Mucosa of rectum (tissue), 2 donors: ENCODE results near the gene EPHA7.

Experiments used
- H3K27ac ChIP-seq, 2 donors: one replicate each; pipeline ENCODE4 v1.7.0; 2013; ENCODE audit warnings: inconsistent platforms in 2 of 2, low read depth in 2 of 2, low read length in 2 of 2
- H3K27me3 ChIP-seq, 2 donors: one replicate each; pipeline ENCODE4 v1.7.0; 2013; ENCODE audit warnings: low read length in 2 of 2; ENCODE audit not compliant: control insufficient read depth in 2 of 2, insufficient read depth in 2 of 2
- H3K36me3 ChIP-seq, 2 donors: one replicate each; pipeline ENCODE4 v1.7.0; 2013; ENCODE audit warnings: low read length in 2 of 2; ENCODE audit not compliant: control insufficient read depth in 2 of 2, insufficient read depth in 2 of 2
- H3K4me1 ChIP-seq, 2 donors: one replicate each; pipeline ENCODE4 v1.7.0; 2013; ENCODE audit warnings: low read length in 2 of 2, mild to moderate bottlenecking in 1 of 2; ENCODE audit not compliant: control insufficient read depth in 2 of 2, insufficient read depth in 2 of 2
- H3K4me3 ChIP-seq, 2 donors: one replicate each; pipeline ENCODE4 v1.7.0; 2013; ENCODE audit warnings: low read length in 2 of 2
- H3K9ac ChIP-seq, 2 donors: one replicate each; pipeline ENCODE4 v1.7.0; 2013; ENCODE audit warnings: low read length in 2 of 2, low read depth in 1 of 2, mild to moderate bottlenecking in 1 of 2
- H3K9me3 ChIP-seq, 2 donors: one replicate each; pipeline ENCODE4 v1.7.0; 2013; ENCODE audit warnings: low read length in 2 of 2; ENCODE audit not compliant: control insufficient read depth in 2 of 2
- donor health status: healthy.
- donor health status: Normal muscosa, but diverticular disease.

Gene EPHA7

GRCh38 chr6:93222071-93222851, 197.1 kb downstream of the EPHA7 start:
- H3K27me3 ChIP-seq: no peaks in the 10 kb centered on the region
- no peak overlapping the region for H3K4me3 ChIP-seq
- no peak overlapping the region for H3K9ac ChIP-seq

DNA sequence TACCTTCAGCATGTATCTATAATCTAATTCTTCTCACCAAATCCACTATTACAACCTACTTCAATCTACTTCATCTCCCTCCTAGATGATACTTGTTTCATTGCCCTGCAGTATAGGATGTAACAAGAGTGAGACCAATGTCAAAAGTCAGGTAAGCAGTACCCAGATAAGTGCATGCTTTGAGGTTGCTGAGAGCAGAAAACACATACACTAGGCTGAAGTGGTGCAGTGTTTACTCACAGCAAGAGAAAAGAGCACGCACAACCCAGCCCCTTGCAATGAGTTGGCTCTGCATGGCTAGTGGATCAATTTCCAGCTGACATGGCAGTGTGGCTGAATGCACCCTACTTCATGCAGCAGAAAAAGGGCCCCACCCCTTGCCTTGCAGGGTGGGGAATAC, 199.9 kb downstream of the EPHA7 start:
- H3K27me3 ChIP-seq: no peaks in the 10 kb centered on the region
- H3K36me3 ChIP-seq: no peaks in the 10 kb centered on the region
- H3K4me1 ChIP-seq: no peaks in the 10 kb centered on the region
- no peaks in the 10 kb centered on the region for H3K9me3 ChIP-seq
- H3K9ac ChIP-seq: no peak overlapping the region
- no peak overlapping the region for H3K4me3 ChIP-seq
- H3K27ac ChIP-seq: no peak overlapping the region

More at GRCh38 chr6:93222071-93222851, 197.1 kb downstream of the EPHA7 start:
- Histone ChIP-seq H3K36me3 (no peaks in the 10 kb centered on the region), H3K9me3 (no peaks in the 10 kb centered on the region), H3K27ac (no peak overlapping the region), H3K4me1 (no peaks in the 10 kb centered on the region)

GRCh38 chr6:93218096-93218495, 201.3 kb downstream of the EPHA7 start:
- H3K9me3 ChIP-seq: no peaks in the 10 kb centered on the region
- H3K27ac ChIP-seq: no peak overlapping the region
- H3K4me1 ChIP-seq: no peaks in the 10 kb centered on the region
- no peaks in the 10 kb centered on the region for H3K36me3 ChIP-seq
- no peak overlapping the region for H3K9ac ChIP-seq
- H3K27me3 ChIP-seq: no peaks in the 10 kb centered on the region
- H3K4me3 ChIP-seq: no peak overlapping the region

DNA sequence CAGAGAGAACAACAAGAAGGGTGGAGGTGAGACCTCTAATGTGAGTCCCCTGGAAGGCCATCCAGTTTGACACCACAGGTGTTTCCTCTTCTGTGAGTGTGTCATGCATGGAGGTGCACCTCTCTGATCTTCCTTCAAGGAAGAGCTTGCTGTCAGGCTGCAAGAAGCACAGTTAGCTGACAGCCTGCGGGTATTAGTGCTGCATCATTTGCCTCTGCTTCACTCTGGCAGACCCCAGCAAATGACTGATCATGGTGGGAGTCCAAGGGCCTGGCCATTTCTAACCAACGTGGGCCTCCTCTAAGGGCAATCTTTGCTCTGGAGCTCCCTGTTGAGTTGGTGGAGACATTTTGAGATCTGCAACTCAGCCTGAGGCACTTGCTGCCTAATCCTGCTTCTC, 206.3 kb downstream of the EPHA7 start:
- H3K4me3 ChIP-seq: no peak overlapping the region
- H3K36me3 ChIP-seq: no peaks in the 10 kb centered on the region
- no peak overlapping the region for H3K9ac ChIP-seq
- H3K27me3 ChIP-seq: no peaks in the 10 kb centered on the region
- H3K4me1 ChIP-seq: no peaks in the 10 kb centered on the region
- no peak overlapping the region for H3K27ac ChIP-seq
- H3K9me3 ChIP-seq: no peaks in the 10 kb centered on the region

- no peaks in the 10 kb centered on the region for H3K27me3 ChIP-seq
- no peaks in the 10 kb centered on the region for H3K36me3 ChIP-seq
- no peak overlapping the region for H3K27ac ChIP-seq
- H3K4me1 ChIP-seq: no peaks in the 10 kb centered on the region
- H3K9me3 ChIP-seq: no peaks in the 10 kb centered on the region
- no peak overlapping the region for H3K9ac ChIP-seq
- H3K4me3 ChIP-seq: no peak overlapping the region
These were observed 208.5 kb downstream of the EPHA7 start for GRCh38 chr6:93210908-93211307.

DNA sequence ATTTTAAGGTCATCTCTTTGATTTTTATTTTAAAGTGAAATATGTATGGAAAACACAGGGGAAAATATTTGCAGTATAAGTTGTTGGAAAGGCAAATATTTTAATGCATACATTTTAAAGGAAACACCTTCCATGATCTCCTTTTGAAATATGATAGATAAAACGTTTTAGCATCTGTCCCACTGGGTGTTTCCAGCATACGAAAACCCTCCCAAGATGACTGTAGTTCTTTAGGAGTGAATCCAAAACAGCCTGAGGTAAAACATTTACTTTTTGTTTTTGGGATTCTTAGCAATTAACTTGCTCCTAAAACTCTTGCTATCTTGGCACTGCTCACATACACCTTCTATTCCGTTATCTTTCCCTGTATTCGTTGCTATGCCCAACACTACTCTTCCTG, 210.0 kb downstream of the EPHA7 start:
- Histone ChIP-seq H3K9ac (no peak overlapping the region), H3K4me3 (no peak overlapping the region), H3K9me3 (no peaks in the 10 kb centered on the region), H3K27ac (no peak overlapping the region), H3K36me3 (no peaks in the 10 kb centered on the region), H3K27me3 (no peaks in the 10 kb centered on the region), H3K4me1 (no peaks in the 10 kb centered on the region)

DNA sequence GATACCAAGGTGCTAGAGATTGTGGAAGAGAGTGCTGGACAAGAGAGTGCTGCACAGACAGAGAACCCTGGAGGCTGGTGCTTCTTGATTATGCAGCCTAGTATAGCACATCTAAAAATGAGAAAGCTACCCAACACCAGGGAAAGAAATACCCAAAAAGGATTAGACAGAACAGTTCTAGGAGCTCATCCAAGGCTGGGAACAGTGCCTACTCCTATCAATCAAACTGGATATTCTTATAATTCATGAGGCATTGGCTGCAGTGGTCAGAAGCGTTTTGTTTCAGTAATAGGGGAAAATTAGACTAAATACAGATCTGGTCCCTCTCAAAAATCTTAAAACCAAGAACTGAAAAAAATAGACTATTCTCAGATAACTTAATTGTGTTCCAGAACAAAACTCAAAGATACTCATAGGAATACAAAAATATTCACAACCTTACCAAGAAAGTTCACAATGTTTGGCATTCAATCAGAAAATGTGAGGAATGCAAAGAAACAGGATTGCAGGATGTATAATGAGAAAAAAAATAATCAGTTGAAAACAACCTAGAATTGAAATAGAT, 222.9 kb downstream of the EPHA7 start:
- Histone ChIP-seq H3K27ac (no peak overlapping the region), H3K4me3 (no peak overlapping the region), H3K27me3 (no peaks in the 10 kb centered on the region), H3K4me1 (no peaks in the 10 kb centered on the region), H3K36me3 (no peaks in the 10 kb centered on the region), H3K9ac (no peak overlapping the region), H3K9me3 (no peaks in the 10 kb centered on the region)

GRCh38 chr6:93194480-93194879, 224.9 kb downstream of the EPHA7 start:
- Histone ChIP-seq H3K4me3 (no peak overlapping the region), H3K4me1 (no peaks in the 10 kb centered on the region), H3K27ac (no peak overlapping the region), H3K36me3 (no peaks in the 10 kb centered on the region), H3K27me3 (no peaks in the 10 kb centered on the region), H3K9me3 (no peaks in the 10 kb centered on the region), H3K9ac (no peak overlapping the region)

- Histone ChIP-seq H3K4me1 (no peaks in the 10 kb centered on the region), H3K36me3 (no peaks in the 10 kb centered on the region), H3K9ac (no peak overlapping the region), H3K9me3 (no peaks in the 10 kb centered on the region), H3K27ac (no peak overlapping the region), H3K4me3 (no peak overlapping the region), H3K27me3 (no peaks in the 10 kb centered on the region)
These were observed 225.5 kb downstream of the EPHA7 start for GRCh38 chr6:93193868-93194267.
